Neural progenitor cell (in vitro differentiated cells): ENCODE data around the gene RND2.

ENCODE experiments used
- CTCF ChIP-seq: fragments of 200-600 bp; sonication (generic); IDR thresholded peaks from 2 replicates; pipeline ENCODE4 v1.5.1; 2017; ENCODE audit warnings: antibody characterized with exemption, mild to moderate bottlenecking
- EZH2 ChIP-seq: fragments of 200-600 bp; sonication (generic); IDR thresholded peaks from 2 replicates; pipeline ENCODE4 v1.6.1; 2017; ENCODE audit warnings: antibody characterized with exemption, mild to moderate bottlenecking, moderate library complexity
- EZH2phosphoT487 ChIP-seq: fragments of 200-600 bp; sonication (generic); IDR thresholded peaks from 2 replicates; pipeline ENCODE4 v1.6.1; 2017; ENCODE audit warnings: antibody characterized with exemption

- TF ChIP-seq CTCF (no peak), EZH2 (no peak), EZH2phosphoT487 (no peak)
Observed at GRCh38 chr17:43025290-43025657, 243 bp downstream of the RND2 start.
